Measurements from ENCODE around the gene OR6P1.

Gene OR6P1

GRCh38 chr1:158570480-158570879, at the start of gene OR6P1:
Gene OR6P1, minus strand, starts transcription at chr1:158570580. Its CDS starts 6,976 bp downstream, at chr1:158563604.
- no peak for DNase-seq

- no peak for DNase-seq
Observed at GRCh38 chr1:158613764-158614163, 43.4 kb upstream of the OR6P1 start.

GRCh38 chr1:158611916-158612315, 41.5 kb upstream of the OR6P1 start:
- no peak for DNase-seq

- no peak for DNase-seq
Observed at GRCh38 chr1:158607296-158607695, 36.9 kb upstream of the OR6P1 start.

GRCh38 chr1:158604968-158605367, 34.6 kb upstream of the OR6P1 start, which contains the start of gene OR10Z1:
Gene OR10Z1, plus strand, starts transcription at chr1:158605268. Its CDS starts 1,171 bp downstream, at chr1:158606439.
- DNase-seq, result no peak

GRCh38 chr1:158600735-158601134, 30.4 kb upstream of the OR6P1 start:
- no peak for DNase-seq

- no peak for DNase-seq
Observed at GRCh38 chr1:158586942-158587341, 16.6 kb upstream of the OR6P1 start.

- DNase-seq, result no peak
Observed at GRCh38 chr1:158583962-158584361, 13.6 kb upstream of the OR6P1 start.

GRCh38 chr1:158579733-158580132, 9.4 kb upstream of the OR6P1 start, which contains the start of gene OR10X1:
Gene OR10X1, minus strand, starts transcription at chr1:158579899. Its CDS starts 0 bp downstream, at chr1:158579899.
- no peak for DNase-seq

- DNase-seq, result no peak
Observed at GRCh38 chr1:158577561-158577960, 7.2 kb upstream of the OR6P1 start.

- DNase-seq, result no peak
Observed at GRCh38 chr1:158572226-158572625, 1.8 kb upstream of the OR6P1 start.

- DNase-seq, result no peak
Observed at GRCh38 chr1:158564608-158565007, 5.8 kb downstream of the OR6P1 start.

GRCh38 chr1:158563853-158564252, 6.5 kb downstream of the OR6P1 start:
- no peak for DNase-seq

GRCh38 chr1:158559696-158560095, 10.7 kb downstream of the OR6P1 start:
- DNase-seq, result no peak

GRCh38 chr1:158554352-158554751, 16.0 kb downstream of the OR6P1 start, which contains the start of gene OR6Y1:
Gene OR6Y1, minus strand, starts transcription at chr1:158554405. Its CDS starts 6,300 bp downstream, at chr1:158548105.
- no peak for DNase-seq

GRCh38 chr1:158552296-158552695, 18.1 kb downstream of the OR6P1 start:
- DNase-seq, result no peak

- no peak for DNase-seq
Observed at GRCh38 chr1:158547533-158547932, 22.8 kb downstream of the OR6P1 start.

- DNase-seq, result no peak
Observed at GRCh38 chr1:158537609-158538008, 32.8 kb downstream of the OR6P1 start.

GRCh38 chr1:158534496-158534895, 35.9 kb downstream of the OR6P1 start:
- no peak for DNase-seq

GRCh38 chr1:158527190-158527815, 43.1 kb downstream of the OR6P1 start:
- DNase-seq, result no peak

- no peak for DNase-seq
Observed at GRCh38 chr1:158521666-158522058, 48.7 kb downstream of the OR6P1 start.

- DNase-seq, result no peak
Observed at GRCh38 chr1:158520955-158521665, 49.3 kb downstream of the OR6P1 start.

- no peak for DNase-seq
Observed at GRCh38 chr1:158520021-158520420, 50.4 kb downstream of the OR6P1 start.

- no peak for DNase-seq
Observed at GRCh38 chr1:158516966-158517365, 53.4 kb downstream of the OR6P1 start.
